Neural progenitor cell (in vitro differentiated cells): ENCODE data around the gene SELENOP. TPM values are rescaled to one million over a fixed set of nuclear protein-coding genes. Genes with fewer than 3 reads are reported as not detected.

Experiments
- DNase-seq: peaks from one replicate; pipeline ENCODE4 v3.0.0-alpha.2; 2016; ENCODE audit warnings: low spot score
- H2AFZ ChIP-seq: fragments of 200-600 bp; sonication (generic); replicated peaks from 2 replicates; pipeline ENCODE4 v1.6.1; 2016; ENCODE audit warnings: antibody characterized with exemption
- H3F3A ChIP-seq: fragments of 200-600 bp; sonication (generic); 2 replicates; pipeline ENCODE4 v1.6.1; 2016; ENCODE audit warnings: antibody characterized with exemption, low read depth
- H3K27ac ChIP-seq: fragments of 200-600 bp; sonication (generic); 2 replicates; pipeline ENCODE4 v1.5.1; 2016; ENCODE audit warnings: mild to moderate bottlenecking
- H3K27me3 ChIP-seq: fragments of 200-600 bp; sonication (generic); 2 replicates; pipeline ENCODE4 v1.6.1; 2016; ENCODE audit warnings: mild to moderate bottlenecking, moderate library complexity
- H3K36me3 ChIP-seq: fragments of 200-600 bp; sonication (generic); 2 replicates; pipeline ENCODE4 v1.5.1; 2016
- H3K4me1 ChIP-seq: fragments of 200-600 bp; sonication (generic); 2 replicates; pipeline ENCODE4 v1.6.1; 2016; ENCODE audit warnings: mixed run types
- H3K4me2 ChIP-seq: fragments of 200-600 bp; sonication (generic); 2 replicates; pipeline ENCODE4 v1.6.1; 2016
- H3K4me3 ChIP-seq: fragments of 200-600 bp; sonication (generic); 2 replicates; pipeline ENCODE4 v1.5.1; 2016
- H3K79me2 ChIP-seq: fragments of 200-600 bp; sonication (generic); 2 replicates; pipeline ENCODE4 v1.6.1; 2016; ENCODE audit warnings: low read depth
- H3K9ac ChIP-seq: fragments of 200-600 bp; sonication (generic); 2 replicates; pipeline ENCODE4 v1.6.1; 2016
- H3K9me3 ChIP-seq: fragments of 200-600 bp; sonication (generic); 2 replicates; pipeline ENCODE4 v1.5.1; 2016; ENCODE audit warnings: low read depth
- H4K20me1 ChIP-seq: fragments of 200-600 bp; sonication (generic); 2 replicates; pipeline ENCODE4 v1.6.1; 2016; ENCODE audit warnings: low read depth
- H3K27ac Mint-ChIP-seq: 3 replicates; pipeline ENCODE4 v1.8.0; 2021; ENCODE audit warnings: mixed read lengths
- H3K27me3 Mint-ChIP-seq: 2 replicates; pipeline ENCODE4 v1.8.0; 2022; ENCODE audit warnings: low read depth, mild to moderate bottlenecking, inconsistent platforms, moderate library complexity, mixed read lengths; ENCODE audit not compliant: insufficient read depth
- H3K36me3 Mint-ChIP-seq: 3 replicates; pipeline ENCODE4 v1.8.0; 2021; ENCODE audit warnings: mixed read lengths
- H3K4me1 Mint-ChIP-seq: 3 replicates; pipeline ENCODE4 v1.8.0; 2021; ENCODE audit warnings: mixed read lengths
- H3K4me3 Mint-ChIP-seq: 3 replicates; pipeline ENCODE4 v1.8.0; 2021; ENCODE audit warnings: mild to moderate bottlenecking, moderate library complexity, mixed read lengths
- H3K9me3 Mint-ChIP-seq: 3 replicates; pipeline ENCODE4 v1.8.0; 2020; ENCODE audit warnings: mixed read lengths
- EZH2 ChIP-seq: fragments of 200-600 bp; sonication (generic); IDR thresholded peaks from 2 replicates; pipeline ENCODE4 v1.6.1; 2017; ENCODE audit warnings: antibody characterized with exemption, mild to moderate bottlenecking, moderate library complexity
- EZH2phosphoT487 ChIP-seq: fragments of 200-600 bp; sonication (generic); IDR thresholded peaks from 2 replicates; pipeline ENCODE4 v1.6.1; 2017; ENCODE audit warnings: antibody characterized with exemption
- total RNA-seq: library from RNA; depleted of rRNA; stranded (reverse); fragments of >200 nt; gene quantifications from 2 replicates; pipeline ENCODE4 v1.2.3, GENCODE V29; 2015; ENCODE audit warnings: low replicate concordance
- TF ChIP-seq, protein P1 (sequence below): fragments of 200-600 bp; sonication (generic); IDR thresholded peaks from 2 replicates; pipeline ENCODE4 v1.5.1; 2017; ENCODE audit warnings: antibody characterized with exemption, mild to moderate bottlenecking

Gene SELENOP
- total RNA-seq, 1 donor from 2014 or later, result 1.4 TPM

DNA sequence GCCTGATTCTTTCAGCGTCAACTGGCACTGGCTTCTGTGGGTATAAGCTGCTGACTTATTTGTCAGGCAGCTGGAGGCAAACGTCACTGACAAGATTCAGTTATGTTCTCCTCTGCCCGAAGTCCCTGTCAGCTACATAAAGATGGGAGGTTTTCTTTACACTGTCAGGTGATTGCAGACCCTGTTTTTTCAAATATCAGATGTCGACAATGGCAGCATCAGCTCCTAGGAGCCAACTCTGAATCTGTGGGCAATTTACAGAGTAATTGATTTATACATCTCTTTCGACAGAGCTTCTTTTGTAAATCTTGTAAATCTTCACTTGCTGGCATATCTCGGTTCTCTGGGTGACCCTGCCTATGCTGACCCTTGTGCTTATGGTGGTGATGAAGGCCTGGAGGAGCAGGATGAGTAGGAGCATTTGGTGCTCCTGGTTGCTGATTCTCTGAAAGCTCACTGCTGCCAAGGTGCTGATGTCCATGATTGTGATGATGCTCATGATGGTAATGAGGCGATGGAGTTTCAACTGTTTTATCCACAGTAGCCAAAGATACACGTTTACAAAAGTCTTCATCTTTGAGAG, 10.9 kb downstream of the SELENOP start:
- H3K36me3 Mint-ChIP-seq, result peaks cover 1% of the 10 kb centered on the region
- H3K36me3 ChIP-seq, result no peaks in the 10 kb centered on the region
- no peak overlapping the region for H3K4me2 ChIP-seq
- H3K4me3 Mint-ChIP-seq, result no peak overlapping the region
- no peaks in the 10 kb centered on the region for H3K79me2 ChIP-seq
- H3K27ac Mint-ChIP-seq, result no peak overlapping the region
- H3K4me3 ChIP-seq, result no peak overlapping the region
- no peaks in the 10 kb centered on the region for H3K4me1 ChIP-seq
- no peaks in the 10 kb centered on the region for H3K9me3 ChIP-seq
- no peak overlapping the region for H2AFZ ChIP-seq
- H3K9me3 Mint-ChIP-seq, result peaks cover 5% of the 10 kb centered on the region
- H4K20me1 ChIP-seq, result no peaks in the 10 kb centered on the region
- no peak for TF ChIP-seq EZH2phosphoT487
- TF ChIP-seq, protein P1, sequence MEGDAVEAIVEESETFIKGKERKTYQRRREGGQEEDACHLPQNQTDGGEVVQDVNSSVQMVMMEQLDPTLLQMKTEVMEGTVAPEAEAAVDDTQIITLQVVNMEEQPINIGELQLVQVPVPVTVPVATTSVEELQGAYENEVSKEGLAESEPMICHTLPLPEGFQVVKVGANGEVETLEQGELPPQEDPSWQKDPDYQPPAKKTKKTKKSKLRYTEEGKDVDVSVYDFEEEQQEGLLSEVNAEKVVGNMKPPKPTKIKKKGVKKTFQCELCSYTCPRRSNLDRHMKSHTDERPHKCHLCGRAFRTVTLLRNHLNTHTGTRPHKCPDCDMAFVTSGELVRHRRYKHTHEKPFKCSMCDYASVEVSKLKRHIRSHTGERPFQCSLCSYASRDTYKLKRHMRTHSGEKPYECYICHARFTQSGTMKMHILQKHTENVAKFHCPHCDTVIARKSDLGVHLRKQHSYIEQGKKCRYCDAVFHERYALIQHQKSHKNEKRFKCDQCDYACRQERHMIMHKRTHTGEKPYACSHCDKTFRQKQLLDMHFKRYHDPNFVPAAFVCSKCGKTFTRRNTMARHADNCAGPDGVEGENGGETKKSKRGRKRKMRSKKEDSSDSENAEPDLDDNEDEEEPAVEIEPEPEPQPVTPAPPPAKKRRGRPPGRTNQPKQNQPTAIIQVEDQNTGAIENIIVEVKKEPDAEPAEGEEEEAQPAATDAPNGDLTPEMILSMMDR, result no peak
- TF ChIP-seq EZH2, result no peak
- no peaks in the 10 kb centered on the region for H3F3A ChIP-seq
- no peak overlapping the region for H3K9ac ChIP-seq
- no peaks in the 10 kb centered on the region for H3K27me3 Mint-ChIP-seq
- H3K27ac ChIP-seq, result no peak overlapping the region
- no peaks in the 10 kb centered on the region for H3K27me3 ChIP-seq
- no peak for DNase-seq
- no peaks in the 10 kb centered on the region for H3K4me1 Mint-ChIP-seq

DNA sequence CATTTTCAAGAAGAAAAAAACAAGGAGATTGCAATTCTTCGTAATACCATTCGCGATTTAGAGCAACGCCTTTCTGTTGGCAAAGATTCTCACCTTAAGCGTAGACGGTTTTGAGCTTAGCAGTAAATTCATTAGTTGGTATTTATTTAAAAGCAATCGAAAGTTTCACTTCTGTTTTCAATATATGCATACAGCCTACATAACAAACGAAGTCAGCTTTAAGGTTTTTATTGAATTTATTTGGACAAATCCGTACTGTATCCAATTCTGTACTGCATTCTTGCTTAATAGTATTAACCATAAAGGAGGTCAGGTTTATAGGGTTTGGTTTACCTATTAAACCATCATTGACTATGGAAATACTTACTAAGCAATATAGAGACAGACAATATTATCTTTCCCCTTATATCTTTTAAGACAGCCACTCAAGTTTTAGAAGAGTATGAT, 12.0 kb downstream of the SELENOP start:
- H3K79me2 ChIP-seq, result no peaks in the 10 kb centered on the region
- H4K20me1 ChIP-seq, result no peaks in the 10 kb centered on the region
- Mint-ChIP-seq H3K4me3 (no peak overlapping the region), H3K9me3 (peaks cover 5% of the 10 kb centered on the region), H3K27me3 (no peaks in the 10 kb centered on the region), H3K4me1 (no peaks in the 10 kb centered on the region), H3K27ac (no peak overlapping the region), H3K36me3 (peaks cover under 1% of the 10 kb centered on the region)
- no peak overlapping the region for H3K4me3 ChIP-seq
- no peak overlapping the region for H3K9ac ChIP-seq
- H3K27me3 ChIP-seq, result no peaks in the 10 kb centered on the region
- H3K36me3 ChIP-seq, result no peaks in the 10 kb centered on the region
- no peak overlapping the region for H3K4me2 ChIP-seq
- H3F3A ChIP-seq, result no peaks in the 10 kb centered on the region
- H2AFZ ChIP-seq, result no peak overlapping the region
- TF ChIP-seq EZH2phosphoT487 (no peak), EZH2 (no peak)
- TF ChIP-seq, protein P1, result no peak
- H3K9me3 ChIP-seq, result no peaks in the 10 kb centered on the region
- H3K27ac ChIP-seq, result no peak overlapping the region
- no peak for DNase-seq
- H3K4me1 ChIP-seq, result no peaks in the 10 kb centered on the region

DNA sequence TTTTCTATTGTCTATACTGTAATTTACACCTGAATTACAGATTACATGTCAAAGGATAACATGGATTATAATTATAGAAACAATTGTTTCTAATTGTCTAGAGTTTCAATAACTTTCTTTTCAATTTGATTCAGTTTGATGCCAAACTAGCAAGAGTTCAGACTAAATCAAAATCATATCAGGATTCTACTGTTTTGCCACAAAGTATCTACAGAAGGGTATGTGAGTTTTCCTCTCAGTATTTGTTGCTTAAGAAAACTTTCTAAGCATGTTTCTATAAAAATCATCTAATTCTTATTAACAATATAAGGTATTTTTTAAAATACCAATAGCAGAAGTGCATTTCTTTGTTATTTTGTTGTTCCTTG, 12.5 kb downstream of the SELENOP start:
- Mint-ChIP-seq H3K4me1 (no peaks in the 10 kb centered on the region), H3K36me3 (no peaks in the 10 kb centered on the region), H3K4me3 (no peak overlapping the region), H3K27me3 (no peaks in the 10 kb centered on the region), H3K9me3 (peaks cover 5% of the 10 kb centered on the region), H3K27ac (no peak overlapping the region)
- Histone ChIP-seq H3K4me1 (no peaks in the 10 kb centered on the region), H3K27me3 (no peaks in the 10 kb centered on the region), H4K20me1 (no peaks in the 10 kb centered on the region), H3K4me3 (no peak overlapping the region), H3K36me3 (no peaks in the 10 kb centered on the region), H2AFZ (no peak overlapping the region), H3F3A (no peaks in the 10 kb centered on the region), H3K79me2 (no peaks in the 10 kb centered on the region), H3K9me3 (no peaks in the 10 kb centered on the region), H3K4me2 (no peak overlapping the region), H3K9ac (no peak overlapping the region), H3K27ac (no peak overlapping the region)
- DNase-seq, result no peak
- TF ChIP-seq EZH2phosphoT487 (no peak), EZH2 (no peak)
- TF ChIP-seq, protein P1, result no peak
